Lung microvascular endothelial cell (primary cell): ENCODE measurements around the gene SEC22A. TPM values are rescaled to one million over a fixed set of nuclear protein-coding genes. Genes with fewer than 3 reads are reported as not detected.

Experiments
- DNase-seq, 2 donors: peaks; one replicate each; pipeline versions ENCODE4 v3.0.0 to v3.0.0-alpha.2; 2010; ENCODE audit warnings: low read depth in 2 of 2
- total RNA-seq: library from RNA; depleted of rRNA; stranded (reverse); fragments of >200 nt; gene quantifications from 2 replicates; pipeline ENCODE4 v1.2.1, GENCODE V29; 2014

Gene SEC22A
- total RNA-seq, 1 donor from 2014 or later = 31.2 TPM

DNA sequence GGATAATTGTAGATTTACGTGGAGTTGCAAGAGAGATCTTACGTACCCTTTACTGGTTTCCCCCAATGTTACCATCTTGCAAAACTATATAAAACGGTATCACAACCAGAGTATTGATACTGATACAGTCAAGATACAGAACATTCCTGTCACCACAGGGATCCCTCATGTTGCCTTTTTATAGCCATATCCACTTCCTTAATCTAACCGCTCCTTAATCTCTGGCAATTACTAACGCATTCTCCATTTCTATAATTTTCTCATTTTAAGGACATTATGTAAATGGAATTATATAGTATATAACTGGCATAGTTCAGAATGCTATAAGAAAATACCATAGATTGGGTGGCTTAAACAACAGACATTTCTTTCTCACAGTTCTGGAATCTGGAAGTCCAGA lies 61.1 kb downstream of the SEC22A start:
- DNase-seq = no peak

DNA sequence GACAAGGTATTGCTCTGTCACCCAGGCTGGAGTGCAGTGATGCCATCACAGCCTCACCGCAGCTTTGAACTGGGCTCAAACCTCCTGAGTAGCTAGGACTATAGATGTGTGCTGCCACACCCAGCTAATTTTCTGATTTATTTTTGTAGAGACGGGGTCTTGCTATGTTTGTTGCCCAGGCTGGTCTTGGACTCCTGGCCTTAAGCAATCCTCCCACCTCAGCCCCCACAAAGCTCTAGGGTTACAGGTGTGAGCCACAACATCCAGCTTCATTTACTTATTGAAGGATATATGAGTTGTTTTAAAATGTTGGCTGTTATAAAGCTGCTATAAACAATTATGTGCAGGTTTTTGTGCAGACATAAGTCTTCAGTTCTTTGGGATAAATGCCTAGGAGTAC lies 62.2 kb downstream of the SEC22A start:
- DNase-seq = no peak

DNA sequence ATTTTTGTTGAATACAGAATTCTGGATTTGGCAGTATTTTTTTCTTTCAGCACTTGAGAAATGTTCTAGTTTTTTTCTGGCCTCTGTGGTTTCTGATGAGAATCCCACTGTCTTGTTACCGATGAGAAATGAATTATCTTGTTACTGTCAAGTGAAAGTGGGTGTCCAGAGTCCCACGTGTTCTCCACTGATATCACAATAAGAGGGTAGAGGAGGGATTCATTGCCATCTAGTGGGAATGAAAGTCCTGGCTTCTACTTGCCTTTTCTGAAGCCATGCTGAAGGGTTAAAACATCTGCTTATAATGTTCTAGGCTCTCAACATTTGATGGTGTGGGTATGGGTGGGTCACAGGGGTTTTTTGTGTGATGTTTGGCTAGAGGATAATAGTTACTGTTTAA lies 66.1 kb downstream of the SEC22A start:
- DNase-seq = no peak

DNA sequence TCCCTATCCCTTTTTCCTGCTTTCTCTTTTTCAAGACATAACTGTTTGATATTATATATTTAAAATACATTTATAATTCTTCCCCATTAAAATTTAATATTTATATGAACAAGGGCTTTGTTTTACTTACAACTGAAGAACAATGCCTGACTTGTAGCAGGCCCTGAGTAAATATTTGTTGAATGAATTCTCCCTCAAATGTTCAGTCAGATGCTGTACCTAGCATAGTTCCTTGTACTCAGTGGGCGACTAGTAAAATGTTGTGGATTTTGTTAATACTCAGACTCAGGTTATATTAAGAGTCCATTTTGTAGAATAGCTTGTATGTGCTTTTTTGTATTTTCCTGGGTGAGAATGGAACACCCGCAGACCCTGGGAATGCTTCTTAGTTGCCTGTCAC lies 69.1 kb downstream of the SEC22A start:
- DNase-seq = no peak

DNA sequence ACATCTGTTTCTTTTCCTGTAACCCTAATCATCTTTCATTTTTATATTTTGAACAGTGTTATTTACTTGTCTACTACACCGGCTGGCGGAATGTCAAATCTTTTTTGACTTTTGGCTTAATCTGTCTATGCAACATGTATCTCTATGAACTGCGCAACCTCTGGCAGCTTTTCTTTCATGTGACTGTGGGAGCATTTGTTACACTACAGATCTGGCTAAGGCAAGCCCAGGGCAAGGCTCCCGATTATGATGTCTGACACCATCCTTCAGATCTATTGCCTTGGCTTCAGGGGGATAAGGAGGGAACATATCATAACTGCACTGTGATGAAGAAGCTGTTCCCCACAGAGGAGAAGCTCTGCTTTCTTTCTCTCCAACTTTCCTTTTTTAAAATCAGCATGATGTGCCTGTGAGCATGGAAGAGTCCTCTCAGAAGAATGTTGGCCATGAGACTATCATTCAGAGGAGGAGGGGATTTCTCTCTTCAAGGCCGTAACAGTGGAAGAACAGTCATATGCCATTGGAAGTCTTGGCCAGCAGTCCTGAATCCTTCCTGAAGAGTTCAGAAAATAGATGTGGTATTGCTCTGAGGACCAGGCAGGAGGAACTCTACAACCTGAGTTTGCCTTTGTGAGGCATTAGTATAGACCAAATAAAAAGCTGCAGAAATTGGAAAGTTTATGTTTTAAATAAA lies 69.9 kb downstream of the SEC22A start:
- DNase-seq = no peak

DNA sequence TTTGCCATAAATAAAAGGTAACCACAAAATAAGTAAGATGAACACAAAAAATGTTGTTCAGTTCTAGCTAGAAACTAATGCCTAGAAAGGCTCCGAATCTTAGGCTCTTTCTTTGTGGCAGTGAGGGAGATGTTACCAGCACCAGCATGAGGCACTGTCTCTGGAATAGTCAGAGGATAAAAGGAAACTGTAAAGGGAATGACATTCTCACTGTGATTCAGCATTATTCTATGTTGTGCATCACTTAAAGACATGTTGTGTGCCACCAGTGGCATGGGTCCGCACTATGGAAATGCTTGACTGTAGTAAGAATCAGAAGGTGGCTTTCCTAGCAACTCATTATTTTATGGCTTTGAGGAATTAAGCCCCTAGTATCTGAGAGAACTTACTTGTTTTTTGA lies 70.8 kb downstream of the SEC22A start:
- DNase-seq = peak; percentile 16 to 26

DNA sequence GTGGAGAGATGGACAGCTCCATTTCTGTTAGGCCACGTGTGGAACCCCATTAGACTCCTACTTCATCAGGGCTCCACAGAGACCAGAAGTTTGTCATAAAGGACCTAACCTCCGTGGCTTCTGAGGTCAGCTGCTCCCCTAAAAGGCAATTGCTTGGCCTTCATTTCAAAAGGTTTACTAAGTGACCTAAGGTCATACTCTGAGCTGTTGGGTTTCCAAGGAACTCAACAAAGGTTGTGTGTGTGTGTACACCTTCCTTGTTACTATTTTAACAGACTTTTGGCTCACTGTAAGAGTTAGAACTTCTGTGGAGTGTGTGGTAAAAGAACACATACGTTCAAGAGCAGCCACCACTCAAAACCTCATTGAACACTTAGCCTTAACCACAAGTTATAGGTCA lies 73.9 kb downstream of the SEC22A start:
- DNase-seq = no peak

DNA sequence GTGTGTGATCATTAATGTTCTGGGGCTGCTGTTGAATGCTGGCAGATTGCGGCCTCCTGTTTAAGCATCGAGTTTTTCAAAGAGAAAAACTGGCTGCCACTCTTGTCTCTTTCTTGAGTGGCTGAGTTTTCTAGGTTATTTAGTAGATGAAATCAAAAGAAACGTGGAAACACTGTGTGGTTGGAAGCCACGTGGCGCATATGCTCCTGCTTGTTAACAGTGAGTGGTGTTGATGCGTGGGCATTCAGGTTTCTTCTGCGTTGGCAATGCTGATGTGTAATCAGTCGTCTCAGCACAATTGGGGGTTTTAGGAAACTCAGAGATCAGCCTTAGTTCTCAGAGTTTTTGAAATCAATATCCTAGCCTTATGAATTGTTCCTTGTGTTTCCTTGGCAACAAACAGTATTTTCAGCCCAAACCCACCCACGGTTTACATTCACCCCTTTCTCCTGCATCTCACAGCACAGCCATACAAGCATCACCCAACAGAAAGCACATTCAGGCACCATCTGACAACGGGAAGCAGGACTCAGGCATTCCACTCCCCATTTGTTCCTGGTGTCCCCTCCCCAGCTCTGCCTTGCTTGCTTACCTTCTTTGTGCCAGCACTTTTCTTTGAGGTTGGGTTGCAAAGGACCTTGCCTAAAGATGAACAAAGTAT lies 74.7 kb downstream of the SEC22A start:
- no peak for DNase-seq

DNA sequence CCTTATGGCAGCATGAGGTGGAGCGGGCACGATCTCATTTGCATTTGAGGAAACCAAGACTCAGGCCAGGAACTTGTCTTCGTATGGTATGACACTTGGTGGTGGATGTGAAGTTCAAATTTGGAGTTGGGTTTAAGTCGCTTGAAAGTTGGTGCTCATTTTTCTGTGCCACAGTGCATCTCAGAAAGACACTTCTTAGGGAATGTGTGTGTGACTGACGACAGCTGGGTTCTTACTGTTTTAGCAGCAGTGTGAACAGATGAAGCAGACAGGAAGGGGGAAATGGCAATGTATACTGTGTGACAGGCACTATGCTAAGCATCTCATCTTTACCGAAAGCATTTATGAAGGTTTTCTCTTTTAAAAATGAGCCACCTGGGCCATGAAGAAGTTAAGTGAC lies 75.4 kb downstream of the SEC22A start:
- no peak for DNase-seq

DNA sequence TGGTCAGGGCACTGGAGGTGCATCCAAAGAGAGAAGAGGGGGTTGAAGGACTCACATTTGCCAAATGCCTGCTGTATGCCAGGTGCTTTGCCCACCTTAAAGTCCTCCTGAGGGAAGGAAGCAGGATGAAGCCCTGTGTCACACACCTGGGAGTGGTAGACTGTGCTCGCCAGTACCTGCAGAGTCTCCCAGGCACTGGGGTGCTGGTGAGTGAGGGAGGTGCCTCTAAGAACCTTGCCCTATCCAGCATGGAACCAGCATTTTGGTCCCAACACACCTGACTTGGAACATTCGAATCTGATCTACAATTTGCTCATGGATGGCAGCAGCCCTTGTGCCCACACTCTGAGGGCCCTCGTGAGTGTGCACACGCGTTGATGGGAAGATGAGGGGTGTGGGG lies 76.7 kb downstream of the SEC22A start:
- no peak for DNase-seq

DNA sequence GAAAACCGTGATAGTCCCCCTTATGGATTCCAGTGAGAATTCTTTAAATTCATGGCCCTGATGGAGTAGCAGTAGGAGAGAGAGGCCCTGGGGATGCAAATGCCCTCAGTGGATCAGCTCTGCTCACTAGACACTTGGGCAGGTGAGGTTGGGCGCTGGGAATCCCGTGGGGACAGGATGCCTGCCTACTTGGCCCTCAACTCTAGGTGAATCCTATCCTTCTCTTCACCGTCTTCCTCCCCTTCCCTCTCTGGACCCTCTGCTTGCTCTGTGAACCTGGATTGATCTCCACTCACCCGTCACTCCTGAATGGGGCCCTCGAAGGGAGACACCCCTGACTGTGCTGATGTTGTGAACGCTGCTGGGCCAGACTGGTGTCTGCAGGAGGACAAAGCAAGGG lies 77.4 kb downstream of the SEC22A start:
- no peak for DNase-seq

DNA sequence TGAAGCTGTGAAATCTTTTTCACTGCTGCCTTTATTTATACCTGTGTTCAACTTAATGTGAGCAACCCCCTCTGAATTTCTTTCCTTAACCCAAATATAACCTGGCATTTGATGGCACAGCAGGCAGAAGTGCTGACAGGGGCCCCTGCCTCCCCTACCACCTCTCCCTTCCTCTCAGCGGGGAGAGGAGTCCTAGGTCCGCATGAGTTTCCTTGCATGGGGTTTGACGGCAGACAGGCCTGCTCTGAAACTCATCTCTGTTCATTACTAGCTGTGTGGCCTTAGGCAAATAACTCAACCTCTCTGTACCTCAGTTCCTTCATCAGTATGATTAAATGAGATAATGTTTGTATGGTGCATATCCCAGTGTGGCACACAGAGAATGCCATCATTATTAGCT lies 79.7 kb downstream of the SEC22A start:
- DNase-seq = no peak

DNA sequence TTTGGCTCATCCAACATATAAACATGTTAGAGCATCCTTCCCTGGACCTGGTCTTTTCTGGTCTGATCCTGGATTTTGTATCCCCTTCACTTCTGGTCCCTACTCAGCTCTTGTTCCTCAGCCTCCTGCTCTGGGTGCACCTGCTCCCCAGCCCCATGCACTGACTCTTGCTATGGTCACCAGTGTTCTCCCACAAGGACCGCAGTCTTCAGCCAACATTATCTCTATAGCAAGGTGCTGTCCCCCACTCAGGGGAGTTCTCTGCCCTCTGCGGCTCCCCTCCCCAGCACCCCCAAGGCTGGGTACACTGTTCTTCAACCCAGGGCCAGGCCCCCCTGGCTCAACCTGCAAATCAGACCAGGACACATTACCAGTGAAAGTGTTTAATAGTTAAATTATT lies 80.2 kb downstream of the SEC22A start:
- DNase-seq = no peak

DNA sequence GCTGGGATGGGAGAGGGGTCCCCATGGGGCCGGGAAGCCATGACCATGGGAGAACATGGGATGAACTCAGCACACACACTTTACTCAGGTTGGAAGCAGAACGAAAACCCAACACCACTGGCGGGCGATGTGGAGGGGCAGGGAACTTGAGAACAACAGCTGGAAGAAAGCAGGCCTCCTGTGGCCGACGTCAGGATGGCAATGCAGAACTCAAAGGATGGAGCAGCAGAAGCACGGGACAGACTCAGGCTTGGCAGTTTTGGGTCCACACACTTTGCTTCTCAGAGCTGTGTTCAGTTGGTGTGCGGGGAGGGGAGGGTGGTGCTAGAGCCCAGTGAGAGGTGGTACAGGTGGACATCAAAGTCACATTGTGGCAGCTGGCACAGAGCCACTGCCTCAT lies 80.7 kb downstream of the SEC22A start:
- no peak for DNase-seq

DNA sequence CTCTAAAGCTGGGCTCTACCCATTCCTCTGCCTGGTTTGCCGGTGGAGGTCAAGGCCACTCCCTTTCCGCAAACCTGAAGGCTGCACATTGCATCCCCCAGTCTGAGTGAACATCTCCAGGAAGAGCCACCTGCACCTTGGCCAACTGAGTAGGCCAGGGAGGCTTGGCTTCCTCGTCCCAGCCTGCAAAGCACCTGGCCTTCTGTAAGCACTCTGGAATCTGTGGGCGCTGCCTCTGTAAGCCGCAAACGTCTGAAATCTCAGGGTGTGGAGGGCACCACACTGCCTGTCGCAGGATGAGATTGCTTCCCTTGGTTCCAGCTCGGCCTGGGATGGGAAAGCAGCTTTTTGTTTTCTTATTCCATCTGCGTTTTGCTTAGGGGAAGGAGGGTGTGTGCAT lies 81.3 kb downstream of the SEC22A start:
- no peak for DNase-seq

DNA sequence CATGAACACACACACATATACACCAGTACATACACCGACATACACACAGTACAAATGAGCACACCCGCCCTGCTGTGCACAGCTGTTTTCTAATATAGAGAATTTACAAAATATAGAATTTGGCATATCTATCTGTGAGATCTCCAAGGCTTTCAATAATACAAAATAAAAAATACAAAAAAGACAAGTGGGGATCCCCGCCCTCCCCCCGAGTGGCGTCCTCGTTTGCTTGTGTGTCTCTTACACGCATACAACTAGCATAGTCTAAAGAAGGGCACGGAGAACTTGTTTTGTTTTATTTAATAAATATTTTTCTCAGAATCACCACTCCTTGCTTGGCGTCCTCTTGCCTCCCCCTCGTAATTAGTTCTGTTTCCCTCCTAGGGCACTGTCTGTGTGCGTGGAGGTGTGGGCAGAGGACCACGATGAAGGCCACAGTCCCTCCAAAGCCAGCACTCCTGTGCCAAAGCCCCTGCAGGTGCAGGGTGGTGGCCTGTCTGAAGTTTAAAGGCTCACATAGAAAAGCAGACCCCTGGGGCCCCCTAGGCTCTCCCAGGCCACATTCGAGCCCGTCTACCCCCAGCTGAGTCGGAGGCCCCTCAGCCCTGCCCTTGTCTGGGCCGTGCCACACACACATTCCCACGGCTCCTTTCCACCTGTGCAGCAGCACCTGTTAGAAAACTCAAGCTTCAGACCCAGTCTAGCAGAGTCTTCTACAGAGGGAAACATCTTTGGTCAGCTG lies 82.1 kb downstream of the SEC22A start:
- no peak for DNase-seq

DNA sequence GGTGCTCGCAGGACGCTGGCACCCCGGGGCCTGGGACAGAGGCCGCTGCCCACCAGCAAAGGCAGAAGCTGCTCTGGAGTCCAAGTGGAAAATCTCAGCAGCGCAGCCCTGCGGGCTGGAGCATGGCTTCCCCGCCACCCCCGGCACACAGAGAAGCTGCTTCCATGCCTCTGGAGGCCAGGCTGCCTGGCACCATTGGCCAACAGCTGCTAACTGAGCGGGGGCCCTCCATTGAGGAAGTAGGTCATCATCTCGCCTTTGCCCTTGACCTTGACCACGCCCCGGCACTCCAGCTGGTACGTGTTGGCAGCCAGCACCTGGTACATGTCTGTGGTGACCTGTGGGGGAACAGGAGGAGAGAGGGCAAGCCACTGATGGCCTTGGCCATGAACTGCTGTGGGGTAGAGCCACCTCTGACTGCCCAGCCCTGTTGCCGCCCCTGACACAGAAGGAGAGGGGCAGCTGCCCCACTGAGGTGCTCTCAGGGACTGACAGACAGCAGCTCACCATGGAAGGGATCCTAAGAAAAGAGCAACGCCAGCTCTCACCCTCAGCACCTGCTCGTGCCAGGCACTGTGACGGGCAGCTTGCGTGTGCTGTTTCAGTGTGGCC lies 82.8 kb downstream of the SEC22A start:
- no peak for DNase-seq

DNA sequence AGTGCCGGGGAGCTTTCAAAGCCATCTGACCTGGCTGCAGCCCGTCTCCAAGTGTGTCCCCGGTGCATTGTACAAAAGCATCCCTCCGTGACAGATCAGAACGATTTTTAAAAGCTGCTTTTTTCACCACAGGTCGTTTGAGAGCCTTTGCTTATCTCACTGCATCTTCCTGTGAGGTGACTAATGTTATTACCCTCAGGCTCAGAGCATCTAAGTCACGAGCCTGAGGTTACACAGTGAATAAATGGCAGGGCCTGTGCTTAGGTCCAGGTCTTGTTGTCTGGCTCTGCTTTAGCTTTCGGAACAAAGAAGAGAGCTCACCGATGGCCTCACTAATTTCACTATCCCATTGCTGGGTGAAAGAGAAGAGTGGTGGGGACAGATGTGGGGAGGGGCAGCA lies 83.3 kb downstream of the SEC22A start:
- no peak for DNase-seq

DNA sequence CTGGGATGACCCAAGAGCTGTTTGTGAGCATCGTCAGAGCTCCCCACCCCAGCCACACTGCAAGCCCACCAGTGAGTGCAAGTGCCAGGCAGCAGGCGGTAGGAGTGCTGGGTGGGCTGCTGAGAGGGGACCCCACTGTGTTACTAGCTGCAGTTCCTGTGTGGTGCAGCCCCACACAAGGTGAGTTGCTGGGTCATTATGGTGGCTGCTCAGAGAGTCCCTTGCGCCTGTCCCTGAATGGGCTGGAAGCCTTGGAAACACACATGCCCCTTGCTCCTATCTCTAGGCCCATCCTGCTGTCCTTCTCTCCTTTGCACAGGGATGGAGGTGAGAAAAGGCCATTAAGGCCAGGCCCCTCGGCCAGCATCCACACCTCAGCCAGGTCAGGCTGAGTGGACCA lies 83.7 kb downstream of the SEC22A start:
- DNase-seq = no peak

DNA sequence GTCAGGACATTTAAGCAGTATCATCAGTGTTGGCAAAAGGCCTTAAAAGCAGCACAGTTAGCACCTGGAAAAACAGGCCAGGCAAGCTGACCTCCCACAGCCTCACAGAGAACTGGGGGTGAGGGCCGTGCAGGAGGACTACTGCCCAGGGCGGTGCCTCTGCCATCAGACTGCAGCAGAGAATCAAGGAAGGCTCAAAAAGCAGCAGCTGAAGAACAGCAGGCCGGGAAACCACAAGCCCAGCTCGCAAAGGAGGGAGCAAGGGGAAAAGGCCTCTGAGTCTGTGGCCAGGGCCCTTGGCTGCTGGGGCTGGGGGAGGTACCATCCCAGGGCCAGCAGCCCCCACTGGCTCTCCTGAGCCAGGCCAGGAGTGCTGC lies 84.2 kb downstream of the SEC22A start:
- DNase-seq = no peak

DNA sequence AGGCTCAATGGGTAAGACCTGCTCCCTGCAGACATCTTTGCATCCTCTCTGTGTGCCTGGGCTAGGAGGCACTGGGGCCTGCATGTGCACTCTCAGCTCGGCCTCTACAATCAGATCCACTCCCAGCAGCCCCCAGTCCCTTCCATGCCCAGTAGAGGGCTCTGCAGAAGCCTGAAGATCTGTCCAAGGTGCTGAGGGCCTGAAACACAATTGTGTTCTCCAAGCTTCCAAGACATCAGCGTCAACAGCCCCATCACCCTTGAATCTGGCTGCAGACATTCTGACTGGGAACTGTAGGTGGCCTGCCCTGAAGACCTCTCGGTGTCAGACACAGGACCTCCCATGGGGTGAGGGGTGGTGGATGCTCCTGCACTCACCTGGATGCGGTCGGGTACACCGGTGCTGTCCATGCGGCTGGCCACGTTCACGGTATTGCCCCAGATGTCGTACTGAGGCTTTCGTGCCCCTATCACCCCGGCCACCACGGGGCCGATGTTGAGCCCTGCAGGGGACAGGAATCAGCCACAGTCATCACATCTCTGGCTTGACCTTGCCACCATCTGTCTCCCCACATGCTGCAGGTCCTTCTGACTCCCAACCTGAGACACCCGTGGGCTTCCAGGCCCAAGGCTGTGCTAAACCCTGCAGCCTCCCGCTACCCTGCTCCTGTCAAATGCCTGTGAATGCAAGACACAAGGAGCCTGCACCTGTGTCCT lies 84.7 kb downstream of the SEC22A start:
- peak; percentile 73 to 79 for DNase-seq
